Measurements from ENCODE around the gene RHEB.
"Not testable (repeated sequence)": the region's sequence is repeated elsewhere in the genome, so short reads cannot be mapped to it uniquely, and the experiment has no call there.

The RHEB gene

GRCh38 chr7:151524845-151525244, 5.2 kb upstream of the RHEB start:
- no peak for DNase-seq

DNA sequence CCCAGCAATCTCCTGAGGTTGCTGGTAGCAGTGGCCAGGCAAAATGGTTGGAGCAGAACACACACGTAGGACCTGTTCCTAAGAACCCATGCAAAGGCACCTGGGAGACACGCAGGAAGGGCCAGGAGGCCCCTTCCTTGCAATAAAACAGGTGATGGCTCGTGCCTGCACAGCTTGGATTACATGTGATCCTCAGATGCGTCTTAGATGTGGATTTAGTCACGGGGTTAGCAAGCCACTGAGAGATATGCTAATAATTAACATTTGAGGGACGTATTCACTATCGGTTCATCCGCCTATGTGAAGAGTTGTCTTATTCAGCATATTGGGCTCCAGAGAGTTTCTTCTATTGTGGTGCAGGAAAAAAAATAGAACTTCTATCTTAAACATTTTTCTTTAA, 4.6 kb upstream of the RHEB start:
- no peak for DNase-seq

DNA sequence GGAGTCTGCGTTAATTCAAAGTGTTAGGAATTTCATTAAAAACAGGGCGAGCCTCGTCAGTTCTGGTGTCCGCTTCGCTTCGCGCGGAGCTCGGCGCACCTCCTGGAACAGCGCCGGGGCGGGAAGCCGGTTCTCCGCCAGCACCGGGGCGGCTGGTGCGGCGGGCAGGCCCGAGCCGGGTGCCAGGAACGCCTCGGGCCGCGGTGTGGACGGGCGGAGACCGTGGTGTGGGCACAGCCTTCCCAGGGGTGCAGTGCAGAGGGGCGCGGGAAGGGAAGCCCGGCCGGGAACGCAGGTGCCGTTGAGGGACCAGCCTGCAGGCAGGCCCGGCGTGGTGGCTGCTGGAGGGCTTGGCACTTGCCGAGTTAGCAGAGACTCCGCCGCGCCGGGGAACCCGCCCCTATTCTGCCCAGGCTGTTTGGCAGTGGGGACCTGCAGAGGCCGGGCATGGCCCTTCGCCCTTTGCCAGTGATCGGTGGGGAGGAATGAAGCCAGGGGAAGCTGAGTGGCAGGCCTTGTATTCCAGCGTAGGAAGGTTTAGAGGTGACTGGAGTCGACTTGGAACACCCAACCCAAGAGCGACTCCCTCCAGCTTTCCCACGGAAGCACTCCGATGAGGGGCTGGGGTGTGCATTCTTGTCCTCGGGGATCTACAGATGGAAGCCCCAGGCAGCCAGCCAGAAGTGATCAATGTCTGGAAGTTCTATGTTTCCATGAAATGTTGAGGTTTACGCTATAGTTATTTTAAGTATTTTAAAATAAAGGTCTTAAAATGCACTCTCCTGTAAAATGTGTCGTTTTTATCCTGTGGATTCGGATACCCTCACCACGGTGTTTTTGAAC, 945 bp upstream of the RHEB start:
- DNase-seq: no peak

DNA sequence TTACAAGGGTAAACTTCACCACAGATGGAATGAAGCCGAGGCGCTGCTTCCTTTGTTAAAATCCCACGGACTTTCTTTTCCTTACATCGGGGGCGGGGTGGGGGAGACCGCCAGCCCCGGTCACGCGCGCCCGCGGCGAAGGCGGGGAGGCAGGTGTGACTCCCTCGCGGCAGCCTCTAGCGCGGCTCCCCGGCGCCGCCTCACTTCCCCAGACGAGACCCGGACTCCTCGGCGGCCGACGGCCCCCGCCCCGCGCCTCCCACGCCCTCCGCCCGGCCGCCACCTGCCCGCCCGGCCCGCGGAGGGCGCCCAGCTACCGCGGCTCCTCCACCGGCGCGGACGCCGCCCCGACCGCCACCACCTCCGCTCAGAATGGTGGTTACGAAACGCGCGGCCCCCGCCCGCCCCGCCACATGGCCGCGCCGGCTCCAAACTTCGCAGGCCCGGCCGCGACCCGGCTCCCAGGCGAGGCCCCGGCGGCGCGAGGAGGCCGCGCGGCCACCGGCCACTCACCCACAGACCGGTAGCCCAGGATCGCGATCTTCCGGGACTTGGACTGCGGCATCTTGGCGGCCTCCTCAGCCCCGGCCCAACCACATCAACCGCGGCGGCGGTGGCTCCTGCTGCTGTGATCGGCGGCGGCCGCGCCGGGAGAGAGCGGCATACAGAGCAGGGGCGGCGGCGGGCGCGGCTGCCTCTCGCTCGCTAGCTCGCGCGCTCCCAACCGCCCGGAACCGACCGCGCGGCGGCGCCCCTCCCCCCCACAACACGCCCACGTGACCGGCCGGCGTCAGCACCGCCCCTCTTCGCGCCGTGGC, 539 bp downstream of the RHEB start:
- not testable (repeated sequence) for DNase-seq

DNA sequence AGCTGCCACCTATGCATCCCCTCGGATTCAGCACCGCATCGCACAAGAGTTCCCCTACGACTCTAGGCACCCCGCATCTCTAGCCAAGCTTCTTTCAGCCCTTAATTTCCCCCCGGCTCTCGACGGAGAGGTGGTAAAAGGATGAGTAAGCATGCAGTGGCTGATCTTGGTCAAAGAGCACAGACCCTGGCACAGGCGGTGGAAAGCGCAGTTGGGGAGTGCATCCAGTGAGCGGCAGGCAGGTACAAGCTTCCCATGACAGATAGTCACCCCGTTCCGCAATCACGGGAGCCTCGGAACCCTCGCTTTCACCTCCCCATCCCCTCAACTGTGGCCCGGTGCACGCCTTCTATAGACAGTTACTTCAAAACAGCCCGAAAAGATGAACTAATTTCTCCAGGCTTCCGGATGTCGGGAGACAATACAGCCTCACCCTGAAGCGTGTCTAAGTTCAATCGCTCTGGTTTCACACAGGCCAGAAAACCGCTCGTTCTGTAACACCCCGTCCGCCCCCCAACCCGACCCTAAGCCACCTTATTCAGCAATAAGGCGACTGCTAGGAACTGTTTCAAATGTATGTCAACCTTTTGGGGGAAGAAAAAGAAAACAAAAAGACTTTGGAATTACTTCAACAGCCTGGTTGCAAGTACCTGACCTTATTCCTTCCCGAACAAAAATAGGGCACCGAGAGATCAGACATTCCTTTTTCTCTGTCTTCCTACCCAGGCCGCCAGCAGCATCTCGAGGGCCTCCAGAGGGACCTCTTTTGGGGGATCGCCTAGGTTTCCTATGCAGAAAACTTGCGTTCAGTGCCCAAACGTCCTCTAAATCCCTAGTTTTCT, 1.4 kb downstream of the RHEB start:
- no peak for DNase-seq

- DNase-seq: no peak
These were observed 2.0 kb downstream of the RHEB start for GRCh38 chr7:151517601-151518104.

GRCh38 chr7:151515276-151515565, 4.5 kb downstream of the RHEB start:
- DNase-seq: no peak

GRCh38 chr7:151514461-151515275, 5.0 kb downstream of the RHEB start:
- no peak for DNase-seq

DNA sequence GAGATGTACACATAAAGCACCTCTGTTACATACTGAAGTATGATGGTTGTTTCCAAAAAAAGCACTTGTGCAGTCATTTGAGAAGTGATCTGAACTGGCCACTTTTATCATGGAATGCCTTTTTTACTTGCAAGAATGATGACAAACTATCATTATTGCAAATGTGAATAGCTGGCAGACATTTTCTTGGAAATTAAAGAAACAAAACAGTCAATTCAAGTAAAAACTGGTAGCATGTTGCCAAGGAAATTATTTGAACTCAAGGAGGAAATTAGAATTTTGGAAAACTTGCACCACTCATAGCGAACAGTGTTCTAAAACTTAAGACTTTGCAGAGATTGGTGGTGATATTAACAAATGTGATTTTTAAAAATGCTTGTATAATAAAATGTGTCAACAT, 6.6 kb downstream of the RHEB start:
- DNase-seq: no peak

GRCh38 chr7:151512353-151512752, 7.3 kb downstream of the RHEB start:
- no peak for DNase-seq

- no peak for DNase-seq
These were observed 7.7 kb downstream of the RHEB start for GRCh38 chr7:151511946-151512345.

- DNase-seq: no peak
These were observed 8.4 kb downstream of the RHEB start for GRCh38 chr7:151511270-151511669.

DNA sequence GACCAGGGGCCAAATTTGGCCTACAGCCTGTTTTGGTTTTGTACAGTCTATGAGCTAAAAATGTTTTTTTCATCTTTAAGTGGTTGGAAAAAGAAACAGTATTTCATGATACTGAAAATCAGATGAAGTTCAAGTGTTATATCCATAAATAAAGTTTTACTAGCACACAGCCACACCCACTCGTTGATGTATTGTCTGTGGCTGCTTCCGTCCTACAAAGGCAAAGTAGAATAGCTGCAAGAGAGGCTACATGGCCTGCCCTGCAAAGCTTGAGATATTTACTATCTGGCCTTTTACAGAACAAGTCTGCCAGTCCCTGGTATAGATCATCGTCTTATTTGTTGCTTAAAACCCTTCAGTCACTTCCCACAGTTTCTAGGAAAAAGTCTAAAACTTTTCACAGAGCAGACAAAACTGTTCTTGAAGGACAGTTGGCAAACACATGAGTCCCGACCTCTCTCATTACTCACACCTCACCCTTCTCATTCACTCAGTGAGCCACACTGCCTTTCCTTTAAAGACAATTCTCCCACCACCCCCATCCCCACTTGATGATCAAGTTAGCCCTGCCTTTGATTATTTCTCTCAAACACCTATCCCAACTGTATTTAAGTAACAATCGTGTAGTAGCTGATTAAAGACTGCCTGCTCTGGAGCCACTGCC, 9.9 kb downstream of the RHEB start:
- DNase-seq: no peak

GRCh38 chr7:151508991-151509390, 10.7 kb downstream of the RHEB start:
- no peak for DNase-seq

- DNase-seq: no peak
These were observed 11.9 kb downstream of the RHEB start for GRCh38 chr7:151507806-151508205.

DNA sequence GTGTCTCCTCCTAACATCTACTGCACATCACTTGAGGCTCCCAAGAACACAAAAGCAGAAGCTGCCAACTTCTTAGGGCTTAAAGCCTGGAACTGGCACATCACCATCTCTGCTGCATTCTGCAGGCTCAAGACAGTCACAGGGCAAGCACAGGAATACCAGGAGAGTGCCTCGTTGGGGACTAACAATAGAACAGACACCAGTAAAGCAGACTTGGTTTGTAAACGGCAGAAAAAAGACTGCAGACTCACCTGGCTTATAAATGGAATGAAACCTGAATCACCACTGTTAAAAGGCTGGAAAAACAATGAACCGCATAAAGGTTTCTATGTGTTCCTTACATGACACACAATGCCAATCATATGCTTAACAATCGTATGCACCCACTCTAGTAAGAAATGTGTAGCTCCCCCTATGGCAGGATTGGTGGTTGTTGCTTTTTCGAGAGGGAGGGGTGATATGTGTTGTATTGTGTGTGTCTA, 12.8 kb downstream of the RHEB start:
- no peak for DNase-seq

DNA sequence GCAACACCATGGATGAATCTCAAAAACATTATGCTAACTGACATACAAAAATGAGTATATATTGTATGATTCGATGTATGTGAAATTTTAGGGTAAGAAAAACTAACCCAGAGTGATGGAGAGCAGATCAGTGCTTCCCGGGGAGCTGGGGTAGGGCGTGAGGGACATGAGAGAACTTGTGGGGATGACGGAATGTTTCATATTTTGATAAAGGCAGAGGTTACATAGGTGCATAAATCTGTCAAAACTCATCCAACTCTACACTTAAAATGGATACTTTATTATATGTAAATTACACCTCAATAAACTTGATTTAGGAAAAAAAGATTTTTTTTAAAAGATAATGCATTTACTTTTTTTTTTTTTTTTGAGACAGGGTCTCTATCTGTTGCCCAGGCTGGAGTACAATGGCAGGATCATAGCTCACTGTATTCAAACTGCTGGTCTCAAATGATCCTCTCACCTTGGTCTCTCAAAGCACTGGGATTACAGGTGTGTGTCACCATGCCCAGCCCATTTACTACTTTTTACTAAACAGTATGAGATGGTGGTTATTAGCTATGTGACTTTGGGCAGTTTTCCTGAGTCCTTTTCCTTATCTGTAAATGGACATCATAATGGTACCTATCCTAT, 13.7 kb downstream of the RHEB start:
- DNase-seq: no peak

DNA sequence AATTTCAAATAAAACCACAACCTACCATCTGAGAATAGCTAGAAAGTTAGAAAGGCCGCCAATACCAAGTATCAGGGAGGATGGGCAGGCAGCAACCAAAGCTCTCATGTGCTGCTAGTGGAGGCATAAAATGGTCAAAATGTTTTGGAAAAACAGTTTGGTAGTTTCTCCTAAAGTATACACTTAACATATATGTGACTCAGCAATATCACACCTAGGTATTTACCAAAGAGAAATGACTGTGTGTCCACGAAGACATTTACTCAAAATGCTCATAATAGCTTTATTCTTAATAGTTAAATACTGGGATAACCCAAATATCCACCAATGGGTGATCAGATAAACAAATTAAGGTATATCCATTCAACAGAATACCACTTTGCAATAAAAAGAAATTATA, 14.3 kb downstream of the RHEB start:
- no peak for DNase-seq

DNA sequence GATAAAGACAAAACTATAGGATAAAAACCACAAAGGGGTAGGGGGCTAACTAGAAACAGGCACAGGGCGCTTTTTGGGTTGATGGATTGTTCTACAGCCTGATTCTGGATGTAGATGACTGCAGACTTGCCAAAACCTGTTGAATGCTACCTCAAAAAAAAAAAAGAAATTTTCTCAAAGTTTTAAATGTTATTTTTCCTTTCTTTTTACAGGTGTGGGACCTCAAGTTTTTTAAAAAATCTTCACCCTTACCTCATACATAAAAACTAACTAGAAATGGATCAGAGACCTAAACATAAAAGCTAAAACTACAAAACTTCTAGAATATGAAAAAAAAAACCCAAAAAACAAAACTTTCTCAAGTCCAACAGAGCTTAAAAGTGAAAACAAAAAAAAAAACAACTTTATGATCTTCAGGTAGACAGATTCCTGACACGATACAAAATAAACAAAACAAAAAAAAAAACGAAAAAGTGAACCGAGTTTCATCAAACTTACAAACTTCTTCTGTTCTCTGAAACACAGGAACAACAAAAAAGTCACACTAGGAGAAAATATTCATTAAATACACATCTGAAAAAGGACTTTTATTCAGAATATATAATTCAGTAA, 14.9 kb downstream of the RHEB start:
- DNase-seq: no peak

DNA sequence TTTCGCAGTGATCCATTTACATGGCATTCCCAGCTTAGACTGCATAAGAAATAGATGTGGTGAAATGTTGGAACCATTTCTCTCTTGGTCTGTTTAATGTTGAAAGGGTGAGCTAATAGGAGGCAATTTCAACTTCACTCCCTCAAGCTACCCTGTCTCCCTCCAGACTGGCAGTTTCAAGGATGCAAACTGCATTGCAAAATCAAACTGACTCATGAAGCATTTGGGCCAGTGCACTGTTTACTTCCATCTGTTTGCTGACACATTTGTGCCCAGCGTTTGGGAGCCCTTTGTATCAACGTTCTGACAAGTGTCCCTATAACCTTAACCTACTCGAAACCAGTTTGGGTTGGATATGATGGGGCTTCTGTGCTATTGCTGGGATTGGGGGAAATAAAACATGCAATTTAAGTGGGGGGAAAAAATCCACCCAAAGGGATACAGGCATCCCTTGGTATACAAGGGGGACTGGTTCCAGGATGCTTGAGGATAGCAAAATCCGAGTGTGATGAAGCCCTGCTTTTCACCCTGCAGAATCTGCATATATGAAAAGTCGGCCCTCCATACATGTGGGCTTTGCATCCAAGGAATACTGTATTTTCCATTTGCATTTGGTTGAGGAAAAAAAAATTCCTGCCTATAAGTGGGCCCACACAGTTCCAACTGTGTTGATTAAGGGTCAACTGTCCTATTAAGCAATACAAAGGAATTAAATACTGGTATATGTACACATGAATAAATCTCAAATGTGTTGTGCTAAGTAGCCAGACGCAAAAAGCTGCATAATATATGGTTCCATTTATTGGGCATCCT, 15.6 kb downstream of the RHEB start:
- DNase-seq: no peak

Data from KG1 (cell line).